ENCODE data around the gene GREB1L. TPM values are rescaled to one million over a fixed set of nuclear protein-coding genes. Genes with fewer than 3 reads are reported as not detected.

The GREB1L gene
- total RNA-seq, 1 donor from 2014 or later, result 8.6 TPM

- no peak for DNase-seq (ENCODE audit: low spot score, unreplicated experiment)
Observed at GRCh38 chr18:21489919-21490495, 248.0 kb downstream of the GREB1L start.

GRCh38 chr18:21490748-21491147 is 248.7 kb downstream of the GREB1L start:
- no peak for TF ChIP-seq CTCF (IDR thresholded peaks at IDR 0.05; ENCODE audit: unreplicated experiment)
- Mint-ChIP-seq H3K4me3 (ENCODE audit: low read depth) (no peak overlapping the region), H3K9me3 (ENCODE audit: low read depth) (no peaks in the 10 kb centered on the region), H3K36me3 (ENCODE audit: insufficient read depth) (no peaks in the 10 kb centered on the region), H3K27ac (no peak overlapping the region), H3K4me1 (ENCODE audit: low read depth) (no peaks in the 10 kb centered on the region), H3K27me3 (no peaks in the 10 kb centered on the region)
- DNase-seq (ENCODE audit: low spot score, unreplicated experiment), result no peak

More at GRCh38 chr18:21489919-21490495, 248.0 kb downstream of the GREB1L start:
- Mint-ChIP-seq H3K27ac (no peak overlapping the region), H3K9me3 (ENCODE audit: low read depth) (no peaks in the 10 kb centered on the region), H3K27me3 (no peaks in the 10 kb centered on the region), H3K4me3 (ENCODE audit: low read depth) (no peak overlapping the region), H3K36me3 (ENCODE audit: insufficient read depth) (no peaks in the 10 kb centered on the region), H3K4me1 (ENCODE audit: low read depth) (peaks cover 2% of the 10 kb centered on the region)
- no peak for TF ChIP-seq CTCF (IDR thresholded peaks at IDR 0.05; ENCODE audit: unreplicated experiment)

GRCh38 chr18:21496277-21496835 is 254.3 kb downstream of the GREB1L start:
- no peak for DNase-seq (ENCODE audit: low spot score, unreplicated experiment)
- no peak overlapping the region for H3K27ac Mint-ChIP-seq
- H3K4me1 Mint-ChIP-seq (ENCODE audit: low read depth), result no peaks in the 10 kb centered on the region
- H3K9me3 Mint-ChIP-seq (ENCODE audit: low read depth), result no peaks in the 10 kb centered on the region
- no peak overlapping the region for H3K4me3 Mint-ChIP-seq (ENCODE audit: low read depth)
- H3K36me3 Mint-ChIP-seq (ENCODE audit: insufficient read depth), result no peaks in the 10 kb centered on the region
- no peak for TF ChIP-seq CTCF (IDR thresholded peaks at IDR 0.05; ENCODE audit: unreplicated experiment)
- no peaks in the 10 kb centered on the region for H3K27me3 Mint-ChIP-seq

- H3K9me3 Mint-ChIP-seq (ENCODE audit: low read depth), result no peaks in the 10 kb centered on the region
- H3K36me3 Mint-ChIP-seq (ENCODE audit: insufficient read depth), result no peaks in the 10 kb centered on the region
- TF ChIP-seq CTCF (IDR thresholded peaks at IDR 0.05; ENCODE audit: unreplicated experiment), result no peak
- H3K27ac Mint-ChIP-seq, result no peak overlapping the region
- no peak for DNase-seq (ENCODE audit: low spot score, unreplicated experiment)
- H3K27me3 Mint-ChIP-seq, result no peaks in the 10 kb centered on the region
- no peak overlapping the region for H3K4me3 Mint-ChIP-seq (ENCODE audit: low read depth)
- H3K4me1 Mint-ChIP-seq (ENCODE audit: low read depth), result no peaks in the 10 kb centered on the region
Observed at GRCh38 chr18:21499997-21500396, 258.0 kb downstream of the GREB1L start.

- no peaks in the 10 kb centered on the region for H3K9me3 Mint-ChIP-seq (ENCODE audit: low read depth)
- no peak for DNase-seq (ENCODE audit: low spot score, unreplicated experiment)
- no peaks in the 10 kb centered on the region for H3K27me3 Mint-ChIP-seq
- no peak for TF ChIP-seq CTCF (IDR thresholded peaks at IDR 0.05; ENCODE audit: unreplicated experiment)
- no peaks in the 10 kb centered on the region for H3K4me1 Mint-ChIP-seq (ENCODE audit: low read depth)
- H3K4me3 Mint-ChIP-seq (ENCODE audit: low read depth), result no peak overlapping the region
- H3K36me3 Mint-ChIP-seq (ENCODE audit: insufficient read depth), result peaks cover 1% of the 10 kb centered on the region
- H3K27ac Mint-ChIP-seq, result peak overlapping the region; percentile 51
Observed at GRCh38 chr18:21502661-21503060, 260.6 kb downstream of the GREB1L start.
